IMR-90 (cell line): ENCODE data around the gene TSPEAR. TPM values are rescaled to one million over a fixed set of nuclear protein-coding genes. Genes with fewer than 3 reads are reported as not detected.

ENCODE experiments used
- ATAC-seq: fragments of 200-7000 bp; cut with Tn5 transposase; 2 replicates; pipeline ENCODE4 v1.9.1; 2020; ENCODE audit warnings: low read depth, mild to moderate bottlenecking, moderate library complexity
- BruUV-seq: library from RNA; stranded (reverse); fragments of 400-500 nt; replicated peaks from 2 replicates; lab custom pipeline; 2021; lab: Mats Ljungman, UMichigan
- CTCF ChIA-PET: fragments of 300-600 bp; formaldehyde crosslinking; extraction: SDS; loops from one replicate; lab custom pipeline; 2021; ENCODE audit warnings: antibody characterized with exemption; lab: Yijun Ruan, JAX
- POLR2A ChIA-PET: fragments of 300-600 bp; sonication (Branson Sonifier 250); formaldehyde crosslinking; loops from one replicate; lab custom pipeline; 2022; ENCODE audit warnings: antibody characterized with exemption; ENCODE audit not compliant: unreplicated experiment; lab: Charles Lee
- DNase-seq: peaks from one replicate; pipeline ENCODE4 v3.0.0; 2013
- H2AFZ ChIP-seq: replicated peaks from 2 replicates; pipeline ENCODE3; 2013; ENCODE audit warnings: low read length, mild to moderate bottlenecking; ENCODE audit not compliant: poor library complexity
- H2AK5ac ChIP-seq: 2 replicates; pipeline ENCODE4 v1.6.1; 2013; ENCODE audit warnings: low read depth, low read length, inconsistent platforms
- H2AK9ac ChIP-seq: replicated peaks from 2 replicates; pipeline ENCODE3; 2013; ENCODE audit warnings: mild to moderate bottlenecking, low read depth, low read length, moderate library complexity; ENCODE audit not compliant: poor library complexity
- H2BK120ac ChIP-seq: 2 replicates; pipeline ENCODE4 v1.6.1; 2013; ENCODE audit warnings: low read depth, low read length, inconsistent platforms
- H2BK15ac ChIP-seq: 3 replicates; pipeline ENCODE4 v1.6.1; 2013; ENCODE audit warnings: low read depth, low read length, inconsistent platforms
- H2BK20ac ChIP-seq: 2 replicates; pipeline ENCODE4 v1.6.1; 2013; ENCODE audit warnings: low read depth, mild to moderate bottlenecking, inconsistent platforms, low read length, moderate library complexity
- H2BK5ac ChIP-seq: 2 replicates; pipeline ENCODE4 v1.6.1; 2013; ENCODE audit warnings: mild to moderate bottlenecking, low read depth, low read length, inconsistent platforms; ENCODE audit not compliant: poor library complexity, severe bottlenecking
- H3K14ac ChIP-seq: replicated peaks from 2 replicates; pipeline ENCODE4 v1.6.1; 2013; ENCODE audit warnings: low read depth, low read length, inconsistent platforms
- H3K18ac ChIP-seq: 2 replicates; pipeline ENCODE4 v1.6.1; 2013; ENCODE audit warnings: low read depth, low read length, control low read depth
- H3K23ac ChIP-seq: 2 replicates; pipeline ENCODE4 v1.6.1; 2013; ENCODE audit warnings: low read depth, low read length, inconsistent platforms
- H3K27ac ChIP-seq: 2 replicates; pipeline ENCODE4 v1.5.1; 2013; ENCODE audit warnings: mild to moderate bottlenecking, control low read depth, low read length; ENCODE audit not compliant: insufficient read depth
- H3K27me3 ChIP-seq: 2 replicates; pipeline ENCODE4 v1.6.1; 2013; ENCODE audit warnings: low read length; ENCODE audit not compliant: control insufficient read depth, insufficient read depth
- H3K36me3 ChIP-seq: 2 replicates; pipeline ENCODE4 v1.6.1; 2013; ENCODE audit warnings: low read length, mixed read lengths; ENCODE audit not compliant: control insufficient read depth, insufficient read depth
- H3K4ac ChIP-seq: 2 replicates; pipeline ENCODE4 v1.6.1; 2013; ENCODE audit warnings: low read depth, low read length, inconsistent platforms
- H3K4me1 ChIP-seq: 2 replicates; pipeline ENCODE4 v1.6.1; 2013; ENCODE audit warnings: low read length, mixed read lengths; ENCODE audit not compliant: control insufficient read depth, insufficient read depth
- H3K4me2 ChIP-seq: 2 replicates; pipeline ENCODE4 v1.6.1; 2013; ENCODE audit warnings: low read depth, mild to moderate bottlenecking, control low read depth, low read length, moderate library complexity
- H3K4me3 ChIP-seq: 2 replicates; pipeline ENCODE4 v1.5.1; 2013; ENCODE audit warnings: low read depth, mild to moderate bottlenecking, control low read depth, low read length, moderate library complexity; ENCODE audit not compliant: insufficient read depth
- H3K56ac ChIP-seq: 2 replicates; pipeline ENCODE4 v1.6.1; 2013; ENCODE audit warnings: low read length, inconsistent platforms; ENCODE audit not compliant: insufficient read depth; ENCODE audit errors: extremely low read depth
- H3K79me1 ChIP-seq, 2 experiments: 2 replicates each; pipeline ENCODE4 v1.6.1; 2013; ENCODE audit warnings: low read length in 2 of 2, inconsistent platforms in 1 of 2, low read depth in 1 of 2
- H3K9ac ChIP-seq: 2 replicates; pipeline ENCODE4 v1.6.1; 2013; ENCODE audit warnings: low read depth, low read length, control low read depth
- H3K9me1 ChIP-seq: 2 replicates; pipeline ENCODE4 v1.6.1; 2013; ENCODE audit warnings: low read length, inconsistent platforms; ENCODE audit not compliant: insufficient read depth
- H3K9me3 ChIP-seq: 2 replicates; pipeline ENCODE4 v1.6.1; 2013; ENCODE audit warnings: low read length; ENCODE audit not compliant: control insufficient read depth, insufficient read depth
- H4K20me1 ChIP-seq: 2 replicates; pipeline ENCODE4 v1.6.1; 2013; ENCODE audit warnings: low read length, inconsistent platforms; ENCODE audit not compliant: insufficient read depth
- H4K5ac ChIP-seq: 2 replicates; pipeline ENCODE4 v1.6.1; 2013; ENCODE audit warnings: mild to moderate bottlenecking, low read depth, low read length, control low read depth
- H4K8ac ChIP-seq, 2 experiments: 2 replicates each; pipeline ENCODE4 v1.6.1; 2013; ENCODE audit warnings: low read depth in 2 of 2, low read length in 2 of 2, control low read depth in 1 of 2, inconsistent platforms in 1 of 2
- H4K91ac ChIP-seq: 2 replicates; pipeline ENCODE4 v1.6.1; 2013; ENCODE audit warnings: low read depth, low read length, inconsistent platforms; ENCODE audit not compliant: insufficient read depth
- BHLHE40 ChIP-seq: fragments of 150-350 bp; IDR thresholded peaks from 2 replicates; pipeline ENCODE4 v1.6.1; 2016; ENCODE audit warnings: mild to moderate bottlenecking, low read depth, low read length
- CEBPB ChIP-seq: IDR thresholded peaks from 2 replicates; pipeline ENCODE4 v1.6.1; 2012; ENCODE audit warnings: low read depth, low read length, improper control_type of control experiment
- CHD1 ChIP-seq: IDR thresholded peaks from 2 replicates; pipeline ENCODE4 v1.6.1; 2012; ENCODE audit warnings: low read depth, low read length, improper control_type of control experiment
- FOS ChIP-seq: fragments of 150-350 bp; IDR thresholded peaks from 2 replicates; pipeline ENCODE4 v1.6.1; 2016; ENCODE audit warnings: low read depth, low read length
- MAFK ChIP-seq: IDR thresholded peaks from 2 replicates; pipeline ENCODE4 v1.6.1; 2012; ENCODE audit warnings: low read depth, low read length, improper control_type of control experiment
- MAZ ChIP-seq: IDR thresholded peaks from 2 replicates; pipeline ENCODE4 v1.6.1; 2012; ENCODE audit warnings: low read depth, mild to moderate bottlenecking, low read length, improper control_type of control experiment, moderate library complexity, borderline replicate concordance
- MXI1 ChIP-seq: IDR thresholded peaks from 2 replicates; pipeline ENCODE4 v1.6.1; 2012; ENCODE audit warnings: low read depth, mild to moderate bottlenecking, low read length, moderate library complexity, borderline replicate concordance
- NFE2L2 ChIP-seq: fragments of 150-350 bp; IDR thresholded peaks from 2 replicates; pipeline ENCODE4 v1.6.1; 2016; ENCODE audit warnings: low read depth, mild to moderate bottlenecking, low read length
- POLR2A ChIP-seq: IDR thresholded peaks from 2 replicates; pipeline ENCODE4 v1.6.1; 2012; ENCODE audit warnings: mild to moderate bottlenecking, low read depth, low read length
- RAD21 ChIP-seq: IDR thresholded peaks from 2 replicates; pipeline ENCODE4 v1.6.1; 2012; ENCODE audit warnings: low read length, improper control_type of control experiment
- RCOR1 ChIP-seq: IDR thresholded peaks from 2 replicates; pipeline ENCODE4 v1.6.1; 2012; ENCODE audit warnings: mild to moderate bottlenecking, low read length, improper control_type of control experiment; ENCODE audit not compliant: insufficient replicate concordance
- RFX5 ChIP-seq: IDR thresholded peaks from 2 replicates; pipeline ENCODE4 v1.8.0; 2012; ENCODE audit warnings: low read depth, mild to moderate bottlenecking, low read length, moderate library complexity
- SMC3 ChIP-seq: fragments of 150-350 bp; IDR thresholded peaks from 2 replicates; pipeline ENCODE4 v1.6.1; 2016; ENCODE audit warnings: low read depth, mild to moderate bottlenecking, antibody characterized with exemption, low read length, moderate library complexity
- WGBS, 2 experiments: methylation state at CpG; one replicate each; pipeline versions ENCODE4 v1.1.5 to v1.1.7; 2013; ENCODE audit warnings: missing lambda C conversion rate in 2 of 2; ENCODE audit not compliant: insufficient read length in 1 of 2; ENCODE audit errors: extremely low coverage in 2 of 2; 5-methylcytosine and 5-hydroxymethylcytosine counted together
- dilution Hi-C: fragments of 300-500 bp; cut with HindIII; formaldehyde crosslinking; loops from one replicate; pipeline ENCODE4 v1.14.3; 2018; ENCODE audit warnings: low sequenced_read_pairs; ENCODE audit not compliant: unreplicated experiment
- in situ Hi-C: fragments of 300-500 bp; cut with MboI; formaldehyde crosslinking; loops from 3 replicates; pipeline ENCODE4 v1.14.3; 2019; ENCODE audit warnings: low sequenced_read_pairs, inconsistent platforms, mixed read lengths
- intact Hi-C: fragments of 100-400 bp; cut with micrococcal nuclease; formaldehyde crosslinking; loops from 2 replicates; pipeline ENCODE4 v1.10.0; 2022
- polyA plus RNA-seq, 3 experiments: library from polyadenylated mRNA; depleted of rRNA; stranded (reverse); fragments of >200 nt; gene quantifications; 2 replicates each; pipeline ENCODE4 v1.2.3, GENCODE V29; 2012; ENCODE audit warnings: low replicate concordance in 1 of 3
- total RNA-seq: library from RNA; depleted of rRNA; stranded (reverse); fragments of >200 nt; gene quantifications from 2 replicates; pipeline ENCODE4 v1.2.3, GENCODE V29; 2012
- TF ChIP-seq, protein P1 (sequence below): fragments of 150-350 bp; IDR thresholded peaks from 2 replicates; pipeline ENCODE4 v1.6.1; 2017; ENCODE audit warnings: mild to moderate bottlenecking, antibody characterized with exemption, low read length, low read depth
- TF ChIP-seq, protein P2 (sequence below): fragments of 150-350 bp; IDR thresholded peaks from 2 replicates; pipeline ENCODE4 v1.6.1; 2016; ENCODE audit warnings: low read depth, mild to moderate bottlenecking, low read length, moderate library complexity, borderline replicate concordance
- TF ChIP-seq, protein P3 (sequence below): conservative IDR thresholded peaks from 2 replicates; pipeline ENCODE4 v1.5.1; 2012; ENCODE audit warnings: mild to moderate bottlenecking, low read depth, low read length, improper control_type of control experiment

The TSPEAR gene
- total and polyA plus RNA-seq, 2 of the 4 experiments (the other 2 are of a cell fraction): not detected

DNA sequence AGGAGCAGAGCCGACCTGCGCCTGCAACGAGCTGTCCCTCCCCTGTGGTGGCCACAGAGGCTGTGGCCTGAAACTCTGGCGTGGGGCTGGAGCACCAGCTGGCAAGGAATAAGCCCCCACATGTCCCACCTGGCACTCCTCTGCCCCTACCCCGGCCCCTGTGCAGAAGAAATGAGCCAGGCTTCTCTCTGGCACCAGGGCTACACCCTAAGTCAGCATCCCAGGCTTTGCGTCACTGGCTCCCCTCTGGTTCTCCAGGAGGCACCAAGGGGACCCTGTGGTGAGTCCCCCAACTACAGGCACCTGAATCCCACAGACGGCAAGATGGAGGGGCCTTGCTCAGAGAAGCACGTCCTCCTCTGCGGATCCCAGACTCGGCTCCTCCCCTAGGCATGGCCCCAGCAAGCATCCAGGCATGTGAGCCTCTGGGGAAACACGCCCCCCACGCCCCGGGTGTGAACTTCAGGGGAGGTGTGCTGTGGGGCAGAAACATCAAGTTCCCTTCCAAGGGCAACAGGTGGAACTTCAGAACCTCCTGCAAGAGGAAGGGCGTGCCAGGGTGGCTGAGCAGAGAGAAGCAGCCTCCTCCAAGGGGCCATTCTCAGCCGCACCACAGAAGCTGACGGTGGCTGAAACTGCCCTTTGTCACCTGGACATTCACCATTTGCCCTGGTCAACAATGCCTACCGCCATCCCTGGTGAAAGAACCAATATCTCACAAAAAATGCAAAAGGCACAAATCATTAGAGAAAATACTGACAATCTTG lies 108.1 kb downstream of the TSPEAR start:
- Histone ChIP-seq H3K18ac (no peak overlapping the region), H3K23ac (no peak overlapping the region), H3K56ac (no peak overlapping the region), H2BK20ac (no peak overlapping the region), H2BK5ac (no peak overlapping the region), H3K9ac (no peak overlapping the region), H2AK5ac (no peak overlapping the region), H3K4me1 (no peaks in the 10 kb centered on the region), H4K91ac (no peak overlapping the region), H3K79me1 (no peaks in the 10 kb centered on the region), H2AFZ (no peak overlapping the region), H4K5ac (no peak overlapping the region), H3K27ac (no peak overlapping the region), H3K4ac (no peak overlapping the region), H4K8ac (no peak overlapping the region), H3K27me3 (peaks cover 2% of the 10 kb centered on the region), H3K9me3 (no peaks in the 10 kb centered on the region), H2AK9ac (no peak overlapping the region), H3K36me3 (no peaks in the 10 kb centered on the region), H2BK120ac (no peak overlapping the region), H3K4me3 (no peak overlapping the region), H3K9me1 (no peaks in the 10 kb centered on the region), H3K4me2 (no peak overlapping the region), H2BK15ac (no peak overlapping the region), H4K20me1 (no peaks in the 10 kb centered on the region), H3K14ac (no peak overlapping the region)
- DNase-seq (no peak), ATAC-seq (no peak)
- BruUV-seq: no TSS peak
- TF ChIP-seq, protein P1, sequence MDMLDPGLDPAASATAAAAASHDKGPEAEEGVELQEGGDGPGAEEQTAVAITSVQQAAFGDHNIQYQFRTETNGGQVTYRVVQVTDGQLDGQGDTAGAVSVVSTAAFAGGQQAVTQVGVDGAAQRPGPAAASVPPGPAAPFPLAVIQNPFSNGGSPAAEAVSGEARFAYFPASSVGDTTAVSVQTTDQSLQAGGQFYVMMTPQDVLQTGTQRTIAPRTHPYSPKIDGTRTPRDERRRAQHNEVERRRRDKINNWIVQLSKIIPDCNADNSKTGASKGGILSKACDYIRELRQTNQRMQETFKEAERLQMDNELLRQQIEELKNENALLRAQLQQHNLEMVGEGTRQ: no peak
- TF ChIP-seq MAZ (no peak), NFE2L2 (no peak), MXI1 (no peak), SMC3 (no peak), BHLHE40 (no peak), MAFK (no peak), CEBPB (no peak), FOS (no peak), RFX5 (no peak), CHD1 (no peak), POLR2A (no peak), RAD21 (no peak), RCOR1 (no peak)
- TF ChIP-seq, protein P2, sequence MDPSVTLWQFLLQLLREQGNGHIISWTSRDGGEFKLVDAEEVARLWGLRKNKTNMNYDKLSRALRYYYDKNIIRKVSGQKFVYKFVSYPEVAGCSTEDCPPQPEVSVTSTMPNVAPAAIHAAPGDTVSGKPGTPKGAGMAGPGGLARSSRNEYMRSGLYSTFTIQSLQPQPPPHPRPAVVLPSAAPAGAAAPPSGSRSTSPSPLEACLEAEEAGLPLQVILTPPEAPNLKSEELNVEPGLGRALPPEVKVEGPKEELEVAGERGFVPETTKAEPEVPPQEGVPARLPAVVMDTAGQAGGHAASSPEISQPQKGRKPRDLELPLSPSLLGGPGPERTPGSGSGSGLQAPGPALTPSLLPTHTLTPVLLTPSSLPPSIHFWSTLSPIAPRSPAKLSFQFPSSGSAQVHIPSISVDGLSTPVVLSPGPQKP: no peak
- TF ChIP-seq, protein P3, sequence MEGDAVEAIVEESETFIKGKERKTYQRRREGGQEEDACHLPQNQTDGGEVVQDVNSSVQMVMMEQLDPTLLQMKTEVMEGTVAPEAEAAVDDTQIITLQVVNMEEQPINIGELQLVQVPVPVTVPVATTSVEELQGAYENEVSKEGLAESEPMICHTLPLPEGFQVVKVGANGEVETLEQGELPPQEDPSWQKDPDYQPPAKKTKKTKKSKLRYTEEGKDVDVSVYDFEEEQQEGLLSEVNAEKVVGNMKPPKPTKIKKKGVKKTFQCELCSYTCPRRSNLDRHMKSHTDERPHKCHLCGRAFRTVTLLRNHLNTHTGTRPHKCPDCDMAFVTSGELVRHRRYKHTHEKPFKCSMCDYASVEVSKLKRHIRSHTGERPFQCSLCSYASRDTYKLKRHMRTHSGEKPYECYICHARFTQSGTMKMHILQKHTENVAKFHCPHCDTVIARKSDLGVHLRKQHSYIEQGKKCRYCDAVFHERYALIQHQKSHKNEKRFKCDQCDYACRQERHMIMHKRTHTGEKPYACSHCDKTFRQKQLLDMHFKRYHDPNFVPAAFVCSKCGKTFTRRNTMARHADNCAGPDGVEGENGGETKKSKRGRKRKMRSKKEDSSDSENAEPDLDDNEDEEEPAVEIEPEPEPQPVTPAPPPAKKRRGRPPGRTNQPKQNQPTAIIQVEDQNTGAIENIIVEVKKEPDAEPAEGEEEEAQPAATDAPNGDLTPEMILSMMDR: no peak
- 20% methylated on average over 3 of the region's 17 CpGs; no CpG with 5 or more reads in 1 of the 2 experiments for WGBS, 2 experiments
- ChIA-PET CTCF (no interaction called here), POLR2A (no interaction called here)
- intact Hi-C loops: no loop called here
- dilution Hi-C loops: no loop called here
- in situ Hi-C loops: no loop called here
